GM19351 (cell line): ENCODE results near the gene FAM13B.
"Not testable (repeated sequence)": the region's sequence is repeated elsewhere in the genome, so short reads cannot be mapped to it uniquely, and the experiment has no call there.

Experiments used
- ATAC-seq: cut with Tn5 transposase; IDR thresholded peaks from one replicate; pipeline ENCODE4 v1.9.1; 2021; ENCODE audit warnings: mild to moderate bottlenecking, moderate library complexity; ENCODE audit not compliant: unreplicated experiment

The FAM13B gene

DNA sequence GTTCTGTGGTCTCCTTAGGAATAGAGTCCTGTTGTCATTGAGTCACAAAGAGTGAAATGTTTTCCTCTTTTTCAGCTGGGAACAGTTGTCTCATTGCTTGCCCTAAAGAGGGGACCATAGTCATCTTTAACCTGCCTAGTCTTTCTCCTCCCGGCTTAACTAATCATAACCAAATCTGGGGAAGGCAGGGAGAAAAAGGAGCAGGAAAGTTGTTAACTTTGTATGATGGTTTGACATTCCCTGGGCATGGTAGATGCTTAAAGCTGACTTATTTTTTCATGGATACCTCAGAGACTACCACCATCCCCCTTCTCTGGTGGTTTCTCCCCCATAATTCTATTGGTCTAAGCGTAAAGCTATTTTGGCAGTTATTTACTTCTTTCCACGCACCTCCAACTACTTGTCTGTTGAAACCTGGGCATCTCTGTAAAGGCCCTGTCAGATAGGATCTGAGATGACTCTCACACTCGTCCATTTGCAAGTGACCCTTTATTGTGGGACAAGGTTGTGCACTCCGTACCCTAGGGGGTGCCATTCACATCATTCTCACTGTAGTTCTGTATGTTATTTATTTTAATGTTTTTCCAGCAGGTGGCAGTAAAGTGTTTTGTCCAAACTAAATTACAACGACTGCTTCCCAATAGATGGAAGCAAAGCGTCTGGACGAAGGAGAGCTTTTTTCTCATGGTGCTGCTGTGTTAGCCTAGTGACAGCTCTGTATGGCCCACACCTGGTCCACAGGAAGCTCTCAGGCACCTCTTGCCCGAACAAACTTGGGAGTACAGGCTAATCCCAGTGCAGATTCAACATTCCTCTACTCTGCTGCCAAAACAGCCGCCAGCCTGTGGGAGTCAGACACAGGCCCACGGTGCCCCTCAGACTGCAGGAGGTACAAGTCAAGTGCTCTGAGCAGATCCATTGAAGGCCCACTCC is 3.0 kb upstream of the FAM13B start:
- ATAC-seq, result peak; percentile 32

DNA sequence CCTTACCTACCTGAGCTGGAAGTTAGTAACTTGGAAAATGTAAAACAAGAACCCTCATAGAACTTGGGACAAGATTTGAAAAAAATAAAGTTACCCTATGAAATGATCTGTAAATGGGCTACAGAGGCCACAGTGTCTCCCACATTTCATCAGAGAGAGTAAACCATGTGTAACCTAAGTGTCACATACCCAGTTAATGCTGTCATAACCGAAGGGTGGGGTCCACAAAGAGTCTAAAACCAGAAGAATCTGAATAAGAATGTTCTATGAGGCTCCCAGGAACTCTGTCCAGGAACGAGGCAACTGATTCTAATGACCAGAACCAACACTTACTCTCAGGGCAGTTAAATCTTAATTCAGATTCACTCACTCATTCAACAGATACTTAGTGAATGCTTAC is 1.0 kb upstream of the FAM13B start:
- ATAC-seq, result no peak

DNA sequence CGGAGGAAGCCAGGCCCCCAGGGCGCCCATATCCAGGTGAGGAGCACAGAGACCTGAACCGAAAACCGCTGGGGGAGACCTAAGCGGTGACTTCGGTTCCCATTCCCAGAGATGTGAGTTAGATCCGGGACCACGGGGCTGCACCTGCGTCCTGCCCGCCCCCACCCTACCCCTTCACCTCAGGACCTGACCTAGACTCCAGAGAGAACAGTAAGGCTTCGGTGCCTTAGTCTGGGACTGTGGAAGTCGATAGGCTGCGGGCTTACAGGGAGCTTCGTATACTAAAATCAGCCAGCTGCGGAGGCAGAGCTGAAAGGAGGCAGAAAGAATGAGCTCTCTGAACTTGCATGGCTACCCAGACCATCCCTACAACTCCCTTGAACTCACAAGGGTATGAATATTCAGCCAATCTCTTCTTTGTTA is 518 bp upstream of the FAM13B start:
- ATAC-seq, result no peak

GRCh38 chr5:138032028-138032571 is 779 bp downstream of the FAM13B start:
- peak; percentile 42 for ATAC-seq

- ATAC-seq, result no peak
Measured at GRCh38 chr5:138029944-138030343, 2.9 kb downstream of the FAM13B start.

GRCh38 chr5:138029501-138029900 is 3.4 kb downstream of the FAM13B start:
- ATAC-seq, result no peak

- ATAC-seq, result no peak
Measured at GRCh38 chr5:138028971-138029365, 3.9 kb downstream of the FAM13B start.

DNA sequence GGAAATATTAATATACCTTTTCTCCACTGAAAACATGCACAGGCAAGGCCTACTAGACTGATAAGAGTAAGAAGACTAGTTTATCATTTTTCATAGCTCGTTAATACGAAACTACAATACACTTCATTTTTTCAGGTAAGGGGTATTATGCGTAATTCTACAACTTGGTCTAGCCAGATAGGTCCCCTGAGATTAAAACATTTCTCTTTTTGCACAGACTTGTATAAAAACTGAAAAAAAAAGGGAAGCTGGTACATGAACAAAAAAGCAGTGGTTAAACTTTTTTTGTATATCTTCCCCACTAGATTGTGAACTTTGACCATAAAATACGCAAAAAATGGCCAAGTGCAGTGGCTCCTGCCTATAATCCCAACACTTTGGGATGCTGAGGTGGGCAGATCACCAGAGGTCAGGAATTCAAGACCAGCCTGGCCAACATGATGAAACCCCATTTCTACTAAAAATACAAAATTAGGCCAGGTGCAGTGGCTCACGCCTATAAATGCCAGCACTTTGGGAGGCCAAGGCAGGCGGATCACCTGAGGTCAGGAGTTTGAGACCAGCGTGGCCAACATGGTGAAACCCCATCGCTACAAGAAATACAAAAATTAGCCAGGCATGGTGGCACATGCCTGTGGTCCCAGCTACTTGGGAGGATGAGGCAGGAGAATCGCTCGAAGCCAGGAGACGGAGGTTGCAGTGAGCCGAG is 4.5 kb downstream of the FAM13B start:
- ATAC-seq, result not testable (repeated sequence)

DNA sequence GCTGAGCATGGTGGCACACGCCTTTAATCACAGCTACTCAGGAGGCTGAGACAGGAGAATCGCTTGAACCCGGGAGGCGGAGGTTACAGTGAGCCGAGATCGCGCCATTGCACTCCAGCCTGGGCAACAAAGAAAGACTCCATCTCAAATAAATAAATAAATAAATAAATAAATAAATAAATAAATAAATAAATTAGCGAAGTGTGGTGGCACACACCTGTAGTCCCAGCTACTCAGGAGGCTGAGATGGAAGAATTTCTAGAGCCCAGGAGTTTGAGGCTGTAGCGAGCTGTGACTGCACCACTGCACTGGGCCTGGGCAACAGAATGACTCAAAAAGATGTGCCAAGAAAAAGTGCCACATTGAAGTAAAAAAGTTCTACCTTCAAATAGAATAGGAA is 6.1 kb downstream of the FAM13B start:
- not testable (repeated sequence) for ATAC-seq

DNA sequence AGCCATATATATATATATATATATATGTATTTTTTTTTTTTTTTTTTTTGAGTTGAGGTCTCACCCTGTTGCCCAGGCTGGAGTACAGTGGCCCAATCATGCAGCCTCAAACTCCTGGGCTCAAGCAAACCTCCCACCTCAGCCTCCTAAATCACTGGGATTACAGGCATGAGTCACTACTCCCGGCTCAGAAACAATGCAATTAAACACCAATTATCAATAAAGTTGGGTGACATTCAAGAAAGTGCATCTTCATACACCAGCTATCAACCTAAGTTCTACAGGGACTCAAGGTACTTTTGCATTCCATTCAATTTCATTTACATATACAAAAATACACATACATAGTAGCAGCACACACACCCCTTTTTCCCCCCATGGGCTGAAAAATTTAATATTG is 7.6 kb downstream of the FAM13B start:
- no peak for ATAC-seq

DNA sequence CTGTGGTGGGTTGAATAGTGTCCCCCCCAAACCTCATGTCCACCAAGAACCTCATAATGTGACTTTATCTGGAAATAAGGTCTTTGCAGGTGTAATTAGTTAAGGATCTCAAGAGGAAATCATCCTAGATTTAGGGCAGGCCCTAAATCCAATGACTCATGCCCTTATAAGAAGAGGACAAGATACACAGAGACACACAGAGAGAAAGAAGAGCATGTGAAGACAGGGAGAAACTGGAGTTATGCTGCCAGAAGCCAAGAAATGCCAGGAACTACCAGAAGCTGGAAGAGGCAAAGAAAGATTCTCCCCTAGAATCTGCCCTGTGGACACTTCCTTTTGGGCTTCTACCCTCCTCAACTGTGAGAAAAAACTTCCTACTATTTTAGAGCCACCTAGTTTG is 8.8 kb downstream of the FAM13B start:
- no peak for ATAC-seq

DNA sequence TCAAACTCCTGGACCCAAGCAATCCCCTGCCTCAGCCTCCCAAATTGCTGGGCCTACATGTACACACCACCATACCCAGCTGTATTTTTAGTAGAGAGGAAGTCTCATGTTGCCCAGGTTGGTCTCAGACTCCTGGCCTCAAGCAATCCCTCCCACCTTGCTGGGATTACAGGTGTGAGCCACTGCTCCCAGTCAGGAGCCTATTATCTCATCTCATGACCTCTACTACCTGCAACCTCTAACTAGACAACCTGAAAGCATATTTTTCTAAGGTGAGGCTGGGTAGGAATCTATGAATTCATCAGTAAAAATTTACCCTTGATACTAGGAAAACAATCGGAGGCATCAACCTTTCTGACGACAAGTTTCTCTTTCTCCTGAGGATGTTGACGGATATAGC is 10.0 kb downstream of the FAM13B start:
- no peak for ATAC-seq

DNA sequence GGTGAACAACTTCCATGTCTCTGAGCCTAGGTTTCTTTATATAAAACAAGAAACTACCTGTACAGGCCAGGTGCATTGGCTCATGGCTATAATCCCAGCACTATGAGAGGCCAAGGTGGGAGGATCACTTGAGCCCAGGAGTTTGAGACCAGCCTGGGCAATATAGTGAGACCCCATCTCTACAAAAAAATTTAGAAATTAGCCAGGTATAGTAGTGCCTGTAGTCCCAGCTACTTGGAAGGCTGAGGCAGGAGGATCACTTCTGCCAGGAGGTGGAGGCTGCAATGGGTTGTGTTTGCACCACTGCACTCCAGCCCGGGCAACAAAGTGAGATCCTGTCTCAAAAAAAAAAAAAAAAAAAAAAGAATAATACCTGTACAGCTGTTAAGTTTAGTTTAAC is 11.1 kb downstream of the FAM13B start:
- no peak for ATAC-seq

DNA sequence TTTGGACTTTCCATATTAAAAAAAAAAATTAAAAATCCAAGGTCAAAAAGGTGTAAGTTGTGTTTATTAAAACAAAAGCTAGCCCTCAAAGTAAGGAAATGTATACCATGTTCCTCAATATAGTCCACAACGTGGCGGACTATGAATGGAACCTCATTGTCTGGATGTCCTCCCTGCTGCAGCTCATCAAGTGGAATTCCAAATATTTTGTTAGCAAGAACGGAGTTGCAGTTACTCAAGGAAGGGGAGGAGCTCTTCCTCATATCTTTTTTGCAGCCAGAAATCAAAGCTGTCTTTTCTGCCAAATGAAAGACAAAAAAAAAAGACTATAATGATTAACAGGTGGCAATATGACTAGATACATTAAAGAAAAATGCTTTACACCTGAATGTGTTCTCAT is 14.0 kb downstream of the FAM13B start:
- ATAC-seq, result no peak

- no peak for ATAC-seq
Measured at GRCh38 chr5:138015916-138016315, 17.0 kb downstream of the FAM13B start.

DNA sequence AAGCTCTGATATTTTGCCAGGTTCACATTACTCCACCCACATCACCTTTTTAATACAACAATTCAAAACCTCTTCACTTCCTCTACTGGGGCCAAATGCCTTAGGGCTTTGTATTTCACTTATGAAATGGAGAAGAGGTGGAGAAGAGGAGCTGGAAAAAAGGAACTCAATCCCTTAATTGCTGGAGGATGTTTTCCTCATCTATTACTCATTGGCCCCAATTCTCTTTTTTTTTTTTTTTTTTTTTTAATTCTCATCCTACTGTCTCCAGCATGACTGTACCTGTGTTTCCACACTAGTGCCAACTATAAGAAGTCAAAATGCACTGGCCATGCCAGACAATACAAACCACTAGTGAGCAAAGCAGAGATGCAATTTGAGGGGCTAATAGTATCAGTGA is 20.9 kb downstream of the FAM13B start:
- no peak for ATAC-seq

DNA sequence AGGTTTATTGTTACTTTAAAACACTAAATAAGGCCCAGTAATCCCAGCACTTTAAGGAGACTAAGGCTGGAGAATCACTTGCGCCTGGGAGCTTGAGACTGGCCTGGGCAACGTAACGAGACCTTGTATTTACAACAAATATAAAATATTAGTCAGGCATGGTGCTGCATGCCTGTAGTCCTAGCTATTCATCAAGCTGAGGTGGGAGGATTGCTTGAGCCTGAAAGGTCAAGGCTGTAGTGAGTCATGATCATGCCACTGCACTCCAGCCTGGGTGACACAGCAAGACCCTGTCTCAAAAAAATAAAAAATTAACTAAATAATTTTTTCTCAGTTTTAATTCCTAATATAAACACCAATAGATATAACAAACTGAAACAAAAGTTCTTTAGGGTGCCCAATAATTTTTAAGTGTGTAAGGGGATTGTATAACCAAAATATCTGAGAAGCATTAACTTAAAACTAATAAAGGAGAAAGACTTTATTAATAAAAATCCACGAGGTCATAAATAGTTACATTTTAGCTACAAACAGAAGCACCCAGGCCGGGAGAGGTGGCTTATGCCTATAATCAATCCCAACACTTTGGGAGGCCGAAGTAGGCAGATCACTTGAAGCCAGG is 32.7 kb downstream of the FAM13B start:
- no peak for ATAC-seq

GRCh38 chr5:137997726-137998213 is 35.1 kb downstream of the FAM13B start:
- peak; percentile 87 for ATAC-seq

DNA sequence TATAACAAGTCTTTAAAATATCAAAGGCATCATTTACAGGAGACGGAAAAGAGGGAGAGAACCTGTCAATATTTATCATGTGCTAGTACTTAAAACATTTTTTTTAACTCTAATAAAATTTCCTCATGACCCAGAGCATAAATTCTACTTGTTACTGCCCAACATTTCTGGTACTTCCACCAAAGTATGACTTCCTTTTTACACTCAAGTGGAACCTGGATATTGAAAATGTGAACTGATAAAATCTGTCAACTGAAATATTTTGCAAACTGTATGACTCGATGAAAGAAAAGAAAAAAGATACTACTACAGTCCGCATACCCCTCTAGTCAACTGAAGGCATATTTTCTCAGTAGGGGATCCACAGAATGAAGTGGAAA is 37.1 kb downstream of the FAM13B start:
- ATAC-seq, result no peak

GRCh38 chr5:137995077-137995748 is 37.7 kb downstream of the FAM13B start:
- no peak for ATAC-seq

- ATAC-seq, result no peak
Measured at GRCh38 chr5:137994556-137994955, 38.3 kb downstream of the FAM13B start.
